PC-3 (cell line): Measurements from ENCODE around the gene MAP2K7. TPM values are rescaled to one million over a fixed set of nuclear protein-coding genes. Genes with fewer than 3 reads are reported as not detected.
A peak's percentile ranks its signal among the peaks of the same experiment; 100 is the strongest.

ENCODE experiments used
- ATAC-seq: fragments of 200-7000 bp; cut with Tn5 transposase; 2 replicates; pipeline ENCODE4 v1.9.1; 2020; ENCODE audit warnings: mild to moderate bottlenecking, moderate library complexity
- BruUV-seq: library from RNA; stranded (reverse); fragments of 400-500 nt; replicated peaks from 2 replicates; lab custom pipeline; 2021; lab: Mats Ljungman, UMichigan
- CTCF ChIA-PET: fragments of 300-600 bp; sonication (Branson Sonifier 250); formaldehyde crosslinking; loops from one replicate; lab custom pipeline; 2022; ENCODE audit warnings: antibody characterized with exemption; lab: Charles Lee
- POLR2A ChIA-PET: fragments of 300-600 bp; sonication (Branson Sonifier 250); formaldehyde crosslinking; loops from one replicate; lab custom pipeline; 2022; ENCODE audit warnings: antibody characterized with exemption; ENCODE audit not compliant: unreplicated experiment; lab: Charles Lee
- DNase-seq: peaks from one replicate; pipeline ENCODE4 v3.0.0-alpha.2; 2015
- H2AFZ ChIP-seq: fragments of 300-600 bp; sonication (generic); 2 replicates; pipeline ENCODE4 v1.6.0; 2016; ENCODE audit warnings: antibody characterized with exemption, low read length
- H3F3A ChIP-seq: fragments of 300-600 bp; sonication (generic); one replicate; pipeline ENCODE4 v1.6.0; 2017; ENCODE audit warnings: antibody characterized with exemption, low read length, control low read depth, mild to moderate bottlenecking; ENCODE audit not compliant: unreplicated experiment
- H3K27ac ChIP-seq: fragments of 300-600 bp; sonication (generic); 2 replicates; pipeline ENCODE4 v1.5.1; 2016; ENCODE audit warnings: mild to moderate bottlenecking, low read length
- H3K27me3 ChIP-seq: fragments of 300-600 bp; sonication (generic); 2 replicates; pipeline ENCODE4 v1.6.1; 2016; ENCODE audit warnings: low read length, mixed read lengths
- H3K36me3 ChIP-seq: fragments of 300-600 bp; sonication (generic); 2 replicates; pipeline ENCODE4 v1.6.1; 2016; ENCODE audit warnings: low read depth, mixed run types, low read length, mixed read lengths
- H3K4me1 ChIP-seq: fragments of 300-600 bp; sonication (generic); 2 replicates; pipeline ENCODE4 v1.5.1; 2016; ENCODE audit warnings: low read length; ENCODE audit not compliant: insufficient read depth
- H3K4me2 ChIP-seq: fragments of 300-600 bp; sonication (generic); 2 replicates; pipeline ENCODE4 v1.6.0; 2016; ENCODE audit warnings: low read length
- H3K4me3 ChIP-seq: fragments of 300-600 bp; sonication (generic); 2 replicates; pipeline ENCODE4 v1.5.1; 2016; ENCODE audit warnings: mild to moderate bottlenecking, low read length, mixed read lengths
- H3K79me2 ChIP-seq: fragments of 300-600 bp; sonication (generic); 2 replicates; pipeline ENCODE4 v1.6.1; 2017; ENCODE audit warnings: low read length, mixed read lengths
- H3K9ac ChIP-seq: fragments of 300-600 bp; sonication (generic); 2 replicates; pipeline ENCODE4 v1.6.0; 2016; ENCODE audit warnings: mild to moderate bottlenecking, low read length
- H3K9me2 ChIP-seq: fragments of 300-600 bp; sonication (generic); replicated peaks from 2 replicates; pipeline ENCODE4 v1.6.1; 2016; ENCODE audit warnings: mixed run types, low read length, mixed read lengths
- H3K9me3 ChIP-seq: fragments of 300-600 bp; sonication (generic); 2 replicates; pipeline ENCODE4 v1.6.1; 2016; ENCODE audit warnings: low read length, mixed read lengths
- H4K20me1 ChIP-seq: fragments of 300-600 bp; sonication (generic); 2 replicates; pipeline ENCODE4 v1.6.1; 2016; ENCODE audit warnings: low read length, mixed read lengths
- CTCF ChIP-seq: fragments of 300-600 bp; sonication (generic); conservative IDR thresholded peaks from 2 replicates; pipeline ENCODE4 v1.5.1; 2017; ENCODE audit warnings: antibody characterized with exemption, low read depth, mild to moderate bottlenecking, low read length
- EZH2 ChIP-seq: fragments of 300-600 bp; sonication (generic); IDR thresholded peaks from one replicate; pipeline ENCODE4 v1.6.1; 2017; ENCODE audit warnings: antibody characterized with exemption, mild to moderate bottlenecking, low read length; ENCODE audit not compliant: unreplicated experiment
- EZH2phosphoT487 ChIP-seq: fragments of 300-600 bp; sonication (generic); IDR thresholded peaks from 2 replicates; pipeline ENCODE4 v1.6.1; 2018; ENCODE audit warnings: mild to moderate bottlenecking, antibody characterized with exemption, low read length, borderline replicate concordance
- intact Hi-C: fragments of 100-400 bp; cut with micrococcal nuclease; formaldehyde crosslinking; loops from 2 replicates; pipeline ENCODE4 v1.9.0; 2023
- total RNA-seq: library from RNA; depleted of rRNA; stranded (reverse); fragments of >200 nt; gene quantifications from 2 replicates; pipeline ENCODE4 v1.2.3, GENCODE V29; 2014

The MAP2K7 gene
- total RNA-seq, 1 experiment from 2014 or later, result 39.3 TPM

GRCh38 chr19:7860714-7861618, 42.7 kb upstream of the MAP2K7 start:
- Histone ChIP-seq H3K79me2 (no peaks in the 10 kb centered on the region), H3K4me1 (no peaks in the 10 kb centered on the region), H3K9me2 (no peaks in the 10 kb centered on the region), H3K4me3 (no peak overlapping the region), H3K9ac (no peak overlapping the region), H2AFZ (no peak overlapping the region), H3K36me3 (no peaks in the 10 kb centered on the region), H3K27ac (no peak overlapping the region), H3K27me3 (no peaks in the 10 kb centered on the region), H3F3A (no peaks in the 10 kb centered on the region), H3K4me2 (no peak overlapping the region), H3K9me3 (no peaks in the 10 kb centered on the region), H4K20me1 (no peaks in the 10 kb centered on the region)
- POLR2A ChIA-PET, result no interaction called here
- TF ChIP-seq EZH2phosphoT487, result no peak
- TF ChIP-seq CTCF, result no peak
- TF ChIP-seq EZH2, result no peak
- CTCF ChIA-PET, result interaction anchor here (0.6 kb wide), 1 partner anchor 46 kb away, joined by 7 read pairs; no protein-coding TSS in a partner anchor
- intact Hi-C loops, result no loop called here
- DNase-seq, result no peak
- no peak for ATAC-seq
- no TSS peak for BruUV-seq

- ATAC-seq, result no peak
- TF ChIP-seq EZH2, result no peak
- TF ChIP-seq CTCF, result peak; percentile 28; the same call in 1 of the 2 replicates
- no peak overlapping the region for H2AFZ ChIP-seq
These were observed 41.9 kb upstream of the MAP2K7 start for GRCh38 chr19:7861619-7862412.

More at GRCh38 chr19:7861619-7862412, 41.9 kb upstream of the MAP2K7 start:
- DNase-seq, result no peak
- no TSS peak for BruUV-seq
- Histone ChIP-seq H3K9me2 (no peaks in the 10 kb centered on the region), H3K27me3 (no peaks in the 10 kb centered on the region), H3K9ac (no peak overlapping the region), H4K20me1 (no peaks in the 10 kb centered on the region), H3K4me2 (no peak overlapping the region), H3K4me3 (no peak overlapping the region), H3K27ac (no peak overlapping the region), H3K9me3 (no peaks in the 10 kb centered on the region), H3K4me1 (no peaks in the 10 kb centered on the region), H3K79me2 (no peaks in the 10 kb centered on the region), H3F3A (no peaks in the 10 kb centered on the region), H3K36me3 (no peaks in the 10 kb centered on the region)
- ChIA-PET CTCF (no interaction called here), POLR2A (no interaction called here)
- intact Hi-C loops, result no loop called here
